ENCODE measurements around the gene MS4A4E.

- TF ChIP-seq CTCF (conservative IDR thresholded peaks at IDR 0.05; ENCODE audit: low read depth in 2 of 2): no peak
- TF ChIP-seq EZH2phosphoT487 (IDR thresholded peaks at IDR 0.05; ENCODE audit: unreplicated experiment): no peak
- TF ChIP-seq JUNB (IDR thresholded peaks at IDR 0.05; ENCODE audit: unreplicated experiment): no peak
- TF ChIP-seq POLR2AphosphoS5 (IDR thresholded peaks at IDR 0.05; ENCODE audit: low read depth): no peak
These were observed 83.1 kb downstream of the MS4A4E start for GRCh38 chr11:60159868-60160267.
